HFF-Myc (cell line): ENCODE measurements around the gene ZNF274.
A peak's percentile ranks its signal among the peaks of the same experiment; 100 is the strongest.
"Not testable (repeated sequence)": the region's sequence is repeated elsewhere in the genome, so short reads cannot be mapped to it uniquely, and the experiment has no call there.

Experiments
- DNase-seq: peaks from one replicate; pipeline ENCODE4 v3.0.0-alpha.2; 2011; ENCODE audit warnings: low read depth; ENCODE audit errors: extremely low read depth
- H3K4me3 ChIP-seq: replicated peaks from 2 replicates; pipeline ENCODE4 v1.5.1; 2011; ENCODE audit warnings: low read depth, mild to moderate bottlenecking, control low read depth, low read length
- TF ChIP-seq, protein P1 (sequence below): IDR thresholded peaks from 2 replicates; pipeline ENCODE4 v1.5.1; 2012; ENCODE audit warnings: mild to moderate bottlenecking, low read depth, low read length, control low read depth; ENCODE audit errors: missing control alignments

ZNF274 gene

DNA sequence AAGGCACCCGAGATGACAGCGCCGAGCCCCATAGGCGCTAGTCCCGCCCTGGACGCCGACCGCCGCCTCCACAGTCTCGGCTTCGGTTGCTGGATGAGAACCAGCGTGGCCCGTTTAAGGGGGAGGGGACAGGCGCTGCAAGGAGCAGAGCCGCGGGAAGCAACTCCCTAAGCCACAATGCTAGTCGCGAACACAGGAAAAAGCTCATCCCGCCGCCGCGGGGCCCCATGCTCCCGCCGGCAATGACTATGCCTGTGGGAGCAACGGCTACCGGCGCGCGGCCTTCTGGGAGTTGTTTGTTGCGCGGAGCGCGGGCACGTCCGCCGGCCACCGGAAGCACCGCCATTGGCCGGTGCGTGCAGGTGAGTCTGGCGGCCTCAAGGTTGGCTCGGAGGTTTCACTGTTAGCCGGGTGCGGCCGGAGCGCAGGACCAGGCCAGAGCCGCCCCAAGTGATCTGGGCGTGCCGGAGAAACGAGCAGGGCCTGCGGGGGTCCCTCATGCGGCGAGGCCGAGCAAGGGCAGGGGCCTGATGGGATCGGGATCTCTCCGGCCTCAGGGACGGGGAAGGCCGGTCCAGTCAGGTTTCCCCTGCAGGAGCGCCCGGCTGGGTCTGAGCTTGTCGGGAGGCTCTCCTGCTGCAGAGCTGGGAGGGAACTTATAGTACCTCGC lies 45.9 kb downstream of the ZNF274 start, which contains the start of gene ZNF544:
Gene ZNF544, plus strand, starts transcription at position 330 of the 670 bp plus-strand sequence. CDS start 15,110 bp downstream, outside the sequence.
- peak; percentile 19 for DNase-seq
- peak within 1 kb of the TSS; percentile 72 for H3K4me3 ChIP-seq
- TF ChIP-seq, protein P1, sequence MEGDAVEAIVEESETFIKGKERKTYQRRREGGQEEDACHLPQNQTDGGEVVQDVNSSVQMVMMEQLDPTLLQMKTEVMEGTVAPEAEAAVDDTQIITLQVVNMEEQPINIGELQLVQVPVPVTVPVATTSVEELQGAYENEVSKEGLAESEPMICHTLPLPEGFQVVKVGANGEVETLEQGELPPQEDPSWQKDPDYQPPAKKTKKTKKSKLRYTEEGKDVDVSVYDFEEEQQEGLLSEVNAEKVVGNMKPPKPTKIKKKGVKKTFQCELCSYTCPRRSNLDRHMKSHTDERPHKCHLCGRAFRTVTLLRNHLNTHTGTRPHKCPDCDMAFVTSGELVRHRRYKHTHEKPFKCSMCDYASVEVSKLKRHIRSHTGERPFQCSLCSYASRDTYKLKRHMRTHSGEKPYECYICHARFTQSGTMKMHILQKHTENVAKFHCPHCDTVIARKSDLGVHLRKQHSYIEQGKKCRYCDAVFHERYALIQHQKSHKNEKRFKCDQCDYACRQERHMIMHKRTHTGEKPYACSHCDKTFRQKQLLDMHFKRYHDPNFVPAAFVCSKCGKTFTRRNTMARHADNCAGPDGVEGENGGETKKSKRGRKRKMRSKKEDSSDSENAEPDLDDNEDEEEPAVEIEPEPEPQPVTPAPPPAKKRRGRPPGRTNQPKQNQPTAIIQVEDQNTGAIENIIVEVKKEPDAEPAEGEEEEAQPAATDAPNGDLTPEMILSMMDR: peak; percentile 11

- peak overlapping the region; percentile 72 for H3K4me3 ChIP-seq
- TF ChIP-seq, protein P1: peak; percentile 14
- no peak for DNase-seq
Measured at GRCh38 chr19:58229255-58229639, 46.4 kb downstream of the ZNF274 start.

GRCh38 chr19:58237324-58237723 lies 54.5 kb downstream of the ZNF274 start:
- no peak for DNase-seq
- no peak overlapping the region for H3K4me3 ChIP-seq
- TF ChIP-seq, protein P1: no peak

GRCh38 chr19:58243351-58243750 lies 60.5 kb downstream of the ZNF274 start:
- TF ChIP-seq, protein P1: no peak

GRCh38 chr19:58248886-58249285 lies 66.0 kb downstream of the ZNF274 start:
- no peak overlapping the region for H3K4me3 ChIP-seq
- no peak for DNase-seq
- TF ChIP-seq, protein P1: no peak

More at GRCh38 chr19:58243351-58243750, 60.5 kb downstream of the ZNF274 start:
- H3K4me3 ChIP-seq: no peak overlapping the region
- no peak for DNase-seq

- no peak for DNase-seq
- no peak overlapping the region for H3K4me3 ChIP-seq
- TF ChIP-seq, protein P1: no peak
Measured at GRCh38 chr19:58252102-58252685, 69.3 kb downstream of the ZNF274 start.

GRCh38 chr19:58258259-58258658 lies 75.4 kb downstream of the ZNF274 start:
- H3K4me3 ChIP-seq: not testable (repeated sequence)

More at GRCh38 chr19:58258259-58258658, 75.4 kb downstream of the ZNF274 start:
- not testable (repeated sequence) for DNase-seq
